ENCODE results near the gene LIFR. TPM values are rescaled to one million over a fixed set of nuclear protein-coding genes. Genes with fewer than 3 reads are reported as not detected.

LIFR gene
- total RNA-seq, 1 donor from 2014 or later, result 21.3 TPM

- H3K4me3 Mint-ChIP-seq, result no peak overlapping the region
- H3K36me3 Mint-ChIP-seq (ENCODE audit: low read depth), result no peaks in the 10 kb centered on the region
- TF ChIP-seq CTCF (conservative IDR thresholded peaks at IDR 0.05), result no peak
- peak overlapping the region; percentile 8 for H3K27ac Mint-ChIP-seq (ENCODE audit: unreplicated experiment)
- DNase-seq (ENCODE audit: low read depth, low spot score), result no peak
- no peaks in the 10 kb centered on the region for H3K27me3 Mint-ChIP-seq (ENCODE audit: low read depth)
- peaks cover 16% of the 10 kb centered on the region for H3K4me1 Mint-ChIP-seq
- no peaks in the 10 kb centered on the region for H3K9me3 Mint-ChIP-seq
These were observed 77.6 kb downstream of the LIFR start for GRCh38 chr5:38478878-38479277.

DNA sequence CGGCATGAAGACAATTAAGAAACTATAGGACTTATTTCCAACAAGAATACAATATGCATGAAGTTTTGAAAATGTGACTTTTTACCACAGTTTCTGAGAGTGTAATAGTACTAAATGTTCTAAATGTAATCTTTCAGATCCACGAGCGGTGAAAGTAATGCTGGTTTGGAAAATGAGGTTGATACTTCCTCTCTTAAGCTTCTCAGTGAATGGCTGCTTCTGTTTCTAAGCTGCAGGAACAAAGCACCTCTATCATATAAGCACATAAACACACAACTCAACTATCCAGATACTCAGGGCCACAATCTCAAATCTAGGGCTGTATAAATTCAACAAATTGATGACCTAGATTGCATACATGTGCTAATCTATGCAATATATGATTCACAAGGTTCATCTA, 78.3 kb downstream of the LIFR start:
- Mint-ChIP-seq H3K27me3 (ENCODE audit: low read depth) (no peaks in the 10 kb centered on the region), H3K4me3 (peak overlapping the region; percentile 1), H3K27ac (ENCODE audit: unreplicated experiment) (no peak overlapping the region), H3K4me1 (peaks cover 16% of the 10 kb centered on the region), H3K9me3 (no peaks in the 10 kb centered on the region), H3K36me3 (ENCODE audit: low read depth) (no peaks in the 10 kb centered on the region)
- TF ChIP-seq CTCF (conservative IDR thresholded peaks at IDR 0.05), result no peak
- no peak for DNase-seq (ENCODE audit: low read depth, low spot score)

DNA sequence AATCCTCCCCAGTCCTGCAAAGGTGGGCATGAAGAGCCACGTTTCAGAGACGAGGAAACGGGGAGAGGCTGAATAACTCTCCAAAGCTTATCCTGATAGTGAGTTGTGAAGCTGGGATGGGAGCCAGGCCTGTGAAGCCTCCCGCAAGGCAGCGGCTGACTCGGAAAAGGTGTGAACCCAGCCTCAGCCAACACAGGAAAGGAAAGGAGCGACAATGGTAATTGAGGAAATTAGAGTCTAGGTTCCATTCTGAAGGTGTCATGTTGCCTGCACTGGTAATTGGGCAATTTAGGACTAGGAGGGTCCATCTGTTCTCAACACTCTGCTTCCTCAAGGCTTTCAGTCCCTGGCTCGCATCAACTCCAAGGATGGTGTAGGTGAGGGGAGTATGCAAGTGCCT, 83.4 kb downstream of the LIFR start:
- no peaks in the 10 kb centered on the region for H3K9me3 Mint-ChIP-seq
- H3K36me3 Mint-ChIP-seq (ENCODE audit: low read depth), result no peaks in the 10 kb centered on the region
- H3K4me3 Mint-ChIP-seq, result no peak overlapping the region
- no peaks in the 10 kb centered on the region for H3K27me3 Mint-ChIP-seq (ENCODE audit: low read depth)
- TF ChIP-seq CTCF (conservative IDR thresholded peaks at IDR 0.05), result no peak
- H3K27ac Mint-ChIP-seq (ENCODE audit: unreplicated experiment), result no peak overlapping the region
- DNase-seq (ENCODE audit: low read depth, low spot score), result no peak
- H3K4me1 Mint-ChIP-seq, result peaks cover 20% of the 10 kb centered on the region

DNA sequence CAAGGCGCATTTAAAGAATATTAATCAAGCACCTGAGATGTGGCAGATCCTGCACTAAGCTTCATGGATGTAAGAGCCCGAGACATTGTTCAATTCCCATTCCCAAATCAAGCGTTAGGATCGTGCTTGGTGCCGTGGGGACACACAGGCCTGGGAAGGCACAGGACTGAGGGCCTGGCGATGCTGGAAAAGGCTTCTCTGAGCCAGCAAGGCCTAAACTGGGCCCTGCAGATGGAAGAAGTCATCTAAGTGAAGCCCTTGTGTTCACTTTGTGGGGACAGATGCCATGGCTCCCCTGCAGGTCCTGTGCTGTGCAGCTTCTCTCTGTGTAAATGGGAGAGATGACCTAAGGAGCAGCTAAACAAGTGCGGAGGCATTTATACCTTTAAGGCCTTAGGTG, 83.9 kb downstream of the LIFR start:
- DNase-seq (ENCODE audit: low read depth, low spot score), result no peak
- no peaks in the 10 kb centered on the region for H3K27me3 Mint-ChIP-seq (ENCODE audit: low read depth)
- no peaks in the 10 kb centered on the region for H3K36me3 Mint-ChIP-seq (ENCODE audit: low read depth)
- no peak for TF ChIP-seq CTCF (conservative IDR thresholded peaks at IDR 0.05)
- H3K4me3 Mint-ChIP-seq, result no peak overlapping the region
- no peak overlapping the region for H3K27ac Mint-ChIP-seq (ENCODE audit: unreplicated experiment)
- no peaks in the 10 kb centered on the region for H3K9me3 Mint-ChIP-seq
- H3K4me1 Mint-ChIP-seq, result peaks cover 23% of the 10 kb centered on the region

GRCh38 chr5:38471709-38472108, 84.7 kb downstream of the LIFR start:
- Mint-ChIP-seq H3K9me3 (no peaks in the 10 kb centered on the region), H3K4me3 (no peak overlapping the region), H3K4me1 (peaks cover 25% of the 10 kb centered on the region), H3K36me3 (ENCODE audit: low read depth) (no peaks in the 10 kb centered on the region), H3K27ac (ENCODE audit: unreplicated experiment) (no peak overlapping the region), H3K27me3 (ENCODE audit: low read depth) (no peaks in the 10 kb centered on the region)
- no peak for DNase-seq (ENCODE audit: low read depth, low spot score)
- TF ChIP-seq CTCF (conservative IDR thresholded peaks at IDR 0.05), result no peak

Data from neural crest cell (in vitro differentiated cells).